HG03521 (cell line): ENCODE data around the gene STIM2.
A peak's percentile ranks its signal among the peaks of the same experiment; 100 is the strongest.

ENCODE experiments used
- ATAC-seq: cut with Tn5 transposase; IDR thresholded peaks from one replicate; pipeline ENCODE4 v1.9.1; 2021; ENCODE audit warnings: mild to moderate bottlenecking, moderate library complexity; ENCODE audit not compliant: unreplicated experiment

STIM2 gene

DNA sequence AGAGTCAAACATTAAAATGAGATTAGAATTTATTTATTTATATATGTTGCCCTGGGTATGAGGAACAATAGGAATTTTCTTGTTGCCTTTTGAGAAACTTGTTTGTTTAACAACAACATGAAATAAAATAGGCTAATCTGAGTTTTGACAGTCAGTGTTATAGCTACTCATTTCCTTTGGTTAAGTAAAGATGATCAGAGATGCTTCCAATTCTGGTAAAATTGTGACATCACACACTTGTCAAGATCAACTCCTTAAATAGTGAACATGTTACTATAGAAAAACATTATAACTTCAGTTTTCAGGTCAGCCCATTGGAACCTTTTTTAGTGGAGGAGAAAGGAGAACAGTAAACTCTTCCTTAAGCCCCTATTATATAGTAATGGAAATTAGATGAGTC, 136.1 kb downstream of the STIM2 start:
- no peak for ATAC-seq

DNA sequence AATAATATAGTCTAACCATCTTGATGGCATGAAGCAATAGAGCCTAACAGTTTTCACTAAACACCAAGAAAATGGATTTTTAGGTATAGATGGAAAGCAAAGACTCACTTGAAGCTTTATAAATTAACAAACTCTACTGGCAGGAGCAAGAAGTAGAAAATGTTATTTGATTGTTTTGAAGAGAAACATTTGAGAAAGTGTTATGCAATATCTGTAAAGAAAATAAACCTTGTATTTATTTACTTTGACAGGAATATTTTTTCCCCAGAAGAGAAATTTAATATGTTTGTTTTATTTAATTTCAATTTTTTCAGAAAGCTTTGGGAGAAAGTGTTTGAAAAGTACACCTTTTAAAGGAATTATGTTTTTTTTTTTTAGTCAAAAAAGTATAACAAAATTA, 139.0 kb downstream of the STIM2 start:
- ATAC-seq, result no peak

DNA sequence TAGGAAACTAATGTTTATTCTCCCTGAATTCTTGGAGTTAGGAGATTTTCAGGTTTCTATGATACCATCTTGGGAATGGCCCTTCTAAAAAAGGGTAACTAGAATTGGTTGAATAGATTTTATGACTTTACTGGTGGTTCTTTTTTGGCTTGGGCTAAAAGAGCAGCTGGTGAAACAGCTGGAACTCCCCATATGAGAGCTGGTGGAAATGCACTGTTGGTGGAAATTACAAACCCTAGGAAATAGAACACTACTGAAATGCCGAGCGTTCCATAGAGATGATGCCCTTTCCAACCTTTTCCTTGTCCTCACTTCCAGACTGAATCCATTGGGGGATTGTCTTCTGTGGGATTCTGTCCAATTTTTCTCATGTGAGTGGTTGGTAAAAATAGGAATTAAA, 139.5 kb downstream of the STIM2 start:
- no peak for ATAC-seq

DNA sequence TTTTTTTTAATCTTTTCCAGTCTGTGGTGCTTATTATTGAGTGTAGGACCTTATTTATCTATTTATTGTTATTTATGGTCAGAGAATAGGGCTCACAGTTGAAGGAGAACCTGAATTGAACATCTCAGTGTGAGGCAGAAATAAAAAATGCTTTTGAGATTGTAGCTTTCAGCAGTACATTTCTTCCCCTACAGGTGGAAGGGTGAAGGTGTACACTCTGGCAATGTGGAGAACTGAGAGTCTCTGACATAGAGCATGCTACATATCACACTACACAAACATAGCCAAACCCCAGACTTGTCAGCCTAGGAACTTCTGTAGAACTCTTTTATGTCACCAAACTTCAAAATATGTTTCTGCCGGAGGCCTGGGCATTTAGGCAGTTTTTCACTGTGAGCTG, 140.2 kb downstream of the STIM2 start:
- ATAC-seq, result peak; percentile 86

DNA sequence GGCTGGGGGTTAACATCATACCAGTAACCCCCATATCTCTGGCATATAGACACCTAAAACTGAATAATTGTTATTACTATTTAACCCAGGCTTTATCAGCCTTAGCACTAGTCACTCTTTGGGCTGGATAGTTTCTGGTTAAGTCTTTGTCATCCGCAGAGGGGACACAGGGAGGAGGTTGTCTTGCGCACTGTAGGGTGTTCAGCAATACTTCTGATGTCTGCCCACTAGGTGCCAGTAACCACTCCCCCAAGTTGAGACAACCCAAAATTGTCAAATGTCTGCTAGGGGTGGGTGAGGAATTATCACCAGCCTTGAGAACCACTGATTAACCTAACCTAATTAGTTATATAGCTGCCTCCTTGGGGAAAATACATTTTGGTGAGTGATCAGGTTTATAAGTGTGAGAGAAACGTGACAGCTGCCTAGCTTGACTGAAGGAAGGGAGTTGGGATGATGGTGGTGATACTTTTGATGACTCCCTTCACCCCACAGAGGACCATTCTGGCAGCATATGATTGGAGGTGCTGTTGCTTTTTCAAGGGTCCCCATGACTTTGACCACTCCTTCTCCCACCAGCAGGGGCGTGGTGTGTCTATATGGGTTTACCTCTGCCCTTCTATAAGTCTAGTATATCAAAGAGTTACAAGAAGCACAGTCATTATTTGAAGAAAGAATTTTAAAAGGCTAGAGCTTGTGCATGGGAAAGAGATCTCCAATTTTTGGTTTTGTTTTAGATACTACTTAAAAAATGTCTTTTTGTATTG, 140.9 kb downstream of the STIM2 start:
- ATAC-seq, result no peak

DNA sequence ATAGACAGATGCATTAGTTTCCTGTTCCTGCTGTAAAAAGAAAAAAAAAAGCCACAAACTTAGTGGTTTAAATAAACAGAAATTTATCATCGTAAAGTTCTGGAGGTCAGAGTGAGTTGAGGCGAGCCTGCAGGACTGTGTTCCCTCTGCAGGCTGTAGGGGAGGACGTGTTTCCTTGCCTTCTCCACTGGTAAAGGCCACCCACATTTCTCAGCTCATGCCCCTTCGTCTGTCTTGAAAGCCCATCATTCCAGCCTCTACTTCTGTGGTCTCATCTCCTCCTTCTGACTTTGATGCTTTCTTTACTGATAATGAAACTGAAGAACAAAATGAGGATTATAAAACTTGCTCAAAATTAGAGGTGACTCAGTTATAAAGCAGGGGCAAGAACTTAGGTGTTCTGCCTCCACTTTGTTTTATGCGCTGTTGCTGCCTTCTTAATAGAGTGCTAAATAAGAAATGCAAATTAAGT, 143.0 kb downstream of the STIM2 start:
- ATAC-seq, result no peak

DNA sequence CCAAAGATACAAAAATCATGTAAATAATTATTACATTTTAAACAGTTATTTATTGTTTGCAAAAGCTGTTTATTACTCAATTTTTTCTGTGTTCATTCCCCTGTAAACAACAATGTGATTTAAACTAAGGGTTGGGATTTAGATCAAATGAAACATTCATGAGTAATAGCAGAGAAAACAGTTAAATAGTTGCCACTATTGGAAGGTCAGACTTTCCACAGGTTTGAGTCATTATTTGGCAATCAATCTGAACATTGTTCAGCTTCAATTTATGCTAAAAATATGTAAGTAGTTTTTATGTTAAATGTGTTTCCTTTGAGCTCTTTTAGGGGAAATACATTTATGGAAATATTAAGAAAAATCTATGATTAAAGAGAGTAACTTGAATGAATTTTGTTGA, 144.9 kb downstream of the STIM2 start:
- no peak for ATAC-seq

DNA sequence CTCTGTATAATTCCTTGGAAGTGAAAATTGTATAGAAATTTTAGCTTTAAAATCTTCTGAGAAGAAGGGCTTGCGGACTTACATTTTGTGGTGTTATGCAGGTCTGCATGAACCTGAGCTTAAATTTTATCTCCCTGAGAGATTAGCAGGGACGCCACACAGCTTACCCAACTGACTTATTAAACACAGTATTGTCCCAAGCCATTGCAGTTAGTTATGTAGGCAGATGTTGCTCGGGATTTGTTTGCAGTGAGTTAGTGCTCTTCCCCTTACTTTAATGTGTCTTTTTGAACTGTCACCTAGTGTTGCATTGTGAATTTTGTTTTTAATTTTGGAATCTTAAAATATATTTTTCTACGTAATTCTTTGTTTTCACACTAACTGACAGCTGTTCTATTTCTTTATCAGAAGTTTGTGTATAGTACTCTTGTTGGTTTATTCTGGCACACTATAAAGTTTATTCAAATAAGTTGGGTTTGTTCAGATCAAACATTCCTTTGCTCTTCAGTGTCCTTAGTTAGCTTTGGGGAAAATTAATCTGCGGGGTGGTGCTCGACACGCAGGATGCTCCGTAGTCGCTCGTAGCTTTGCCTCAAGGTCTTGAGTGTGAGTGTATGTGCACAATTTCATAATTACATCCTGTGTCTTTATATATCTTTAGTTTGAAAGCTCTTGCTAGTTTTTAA, 145.4 kb downstream of the STIM2 start:
- ATAC-seq, result no peak

DNA sequence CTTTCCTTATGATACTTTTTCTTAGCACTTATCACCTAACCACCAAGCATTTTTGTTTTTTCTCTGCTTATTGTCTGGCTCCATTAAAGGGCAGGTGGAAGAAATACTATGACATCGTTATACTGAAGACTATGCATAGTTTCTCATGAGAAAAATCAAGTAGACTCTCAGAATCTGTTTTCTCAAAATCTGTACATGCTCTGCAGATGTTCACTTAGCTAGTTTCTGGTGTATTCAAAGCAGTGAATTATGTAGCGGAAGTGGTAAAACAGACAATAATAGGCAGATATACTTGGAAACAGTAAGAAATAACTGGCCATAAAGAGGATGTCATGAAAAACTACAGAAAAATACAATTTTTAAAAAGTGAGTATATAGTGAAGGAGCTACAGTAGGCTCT, 146.0 kb downstream of the STIM2 start:
- ATAC-seq, result no peak

DNA sequence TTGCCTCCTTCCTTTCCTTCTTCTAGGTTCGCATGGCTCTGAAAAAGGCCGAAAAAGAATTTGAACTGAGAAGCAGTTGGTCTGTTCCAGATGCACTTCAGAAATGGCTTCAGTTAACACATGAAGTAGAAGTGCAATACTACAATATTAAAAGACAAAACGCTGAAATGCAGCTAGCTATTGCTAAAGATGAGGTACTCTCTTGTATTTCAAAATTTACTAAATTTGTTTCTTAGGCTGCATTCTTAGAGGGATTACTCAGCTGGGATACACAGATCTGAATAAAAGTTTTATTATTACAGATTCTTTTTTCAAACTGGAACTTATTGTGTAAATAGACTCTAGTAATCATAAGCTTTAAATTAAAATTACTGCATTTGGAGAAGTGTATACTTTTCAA, 146.9 kb downstream of the STIM2 start:
- ATAC-seq, result no peak

DNA sequence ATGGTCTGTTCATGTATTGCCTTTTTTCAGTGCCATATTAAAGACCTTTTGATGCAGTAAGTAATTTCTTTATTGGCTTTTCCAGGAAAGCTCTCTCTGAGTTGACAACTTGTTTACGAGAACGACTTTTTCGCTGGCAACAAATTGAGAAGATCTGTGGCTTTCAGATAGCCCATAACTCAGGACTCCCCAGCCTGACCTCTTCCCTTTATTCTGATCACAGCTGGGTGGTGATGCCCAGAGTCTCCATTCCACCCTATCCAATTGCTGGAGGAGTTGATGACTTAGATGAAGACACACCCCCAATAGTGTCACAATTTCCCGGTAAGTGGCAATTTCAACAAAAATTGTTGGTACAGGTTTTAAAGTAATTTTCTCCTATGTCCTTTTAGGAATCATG, 148.0 kb downstream of the STIM2 start:
- ATAC-seq, result no peak

DNA sequence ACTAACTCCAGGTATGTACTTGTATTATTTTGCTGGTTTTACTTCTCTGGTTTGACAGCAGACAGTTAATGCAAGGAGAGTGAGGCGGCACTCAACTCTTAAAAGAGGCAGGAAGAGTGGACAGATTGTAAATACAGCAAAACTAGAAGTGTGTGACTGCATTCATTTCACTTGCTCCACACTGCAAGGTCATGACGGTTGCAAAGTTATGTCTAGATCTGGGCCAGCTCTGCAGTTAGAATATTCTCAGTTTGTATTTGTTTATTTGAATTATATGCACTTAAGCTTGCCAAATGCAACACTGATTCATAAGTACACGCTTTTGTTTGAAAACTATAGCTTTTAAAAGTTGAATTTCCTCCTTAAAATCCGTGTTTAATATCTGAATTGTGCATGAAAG, 148.9 kb downstream of the STIM2 start:
- ATAC-seq, result no peak

DNA sequence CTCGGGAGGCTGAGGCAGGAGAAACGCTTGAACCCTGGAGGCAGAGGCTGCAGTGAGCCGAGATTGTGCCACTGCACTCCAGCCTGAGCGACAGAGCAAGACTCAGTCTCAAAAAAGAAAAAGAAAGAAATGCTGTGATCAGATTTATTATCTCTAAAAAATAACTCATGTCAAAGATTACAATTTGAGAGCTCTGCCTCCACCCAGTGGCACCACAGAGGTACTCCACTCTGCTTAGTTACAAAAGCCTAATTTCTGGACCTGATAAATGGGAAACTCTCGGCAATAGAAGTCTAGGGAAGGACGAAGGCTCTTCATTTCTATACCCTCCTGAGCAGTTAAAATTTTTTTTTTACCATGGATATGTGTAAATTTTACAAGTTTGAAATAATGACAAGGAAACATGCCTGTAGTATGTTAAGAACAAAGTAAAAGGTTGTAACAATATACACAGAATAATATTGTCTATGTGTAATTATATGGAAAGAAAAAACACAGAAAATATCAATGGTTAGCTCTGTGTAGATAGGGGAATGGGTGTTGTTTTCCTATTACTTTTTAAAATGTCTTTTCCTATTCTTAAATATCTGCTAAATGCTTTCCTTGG, 149.8 kb downstream of the STIM2 start:
- ATAC-seq, result peak; percentile 61

DNA sequence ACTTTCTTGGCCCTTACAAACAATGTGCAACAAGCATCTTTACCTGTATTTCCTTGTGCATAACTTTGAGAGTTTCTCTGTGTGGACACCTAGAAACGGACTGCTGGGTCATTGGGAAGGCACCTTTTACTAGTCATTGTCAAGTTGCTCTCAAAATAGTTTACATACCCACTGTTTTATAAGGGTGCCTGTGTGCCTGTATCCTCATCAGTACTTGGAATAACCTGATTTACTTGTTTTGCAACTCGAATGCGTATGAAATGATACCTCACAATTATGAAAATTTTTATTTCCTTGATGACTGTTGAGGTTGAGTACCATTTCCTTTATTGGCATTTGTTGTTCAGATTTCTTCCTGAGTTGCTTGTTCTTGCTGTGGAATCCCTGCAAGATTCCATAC, 150.8 kb downstream of the STIM2 start:
- no peak for ATAC-seq

DNA sequence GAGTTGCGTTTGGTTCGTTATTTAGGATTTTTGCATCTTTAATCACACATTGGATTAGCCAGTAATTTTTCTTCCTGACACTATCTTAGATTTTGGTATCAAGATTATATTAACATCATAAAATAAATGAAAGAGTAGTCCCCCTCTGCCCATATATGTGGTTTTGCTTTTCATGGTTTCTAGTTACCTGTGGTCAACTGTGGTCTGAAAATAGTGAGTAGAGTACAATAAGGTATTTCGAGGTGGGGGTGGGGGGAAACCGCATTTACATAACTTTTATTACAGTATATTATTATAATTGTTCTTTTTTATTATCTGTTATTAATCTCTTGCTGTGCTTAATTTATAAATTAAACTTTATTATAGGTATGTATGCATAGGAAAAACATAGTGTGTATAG, 152.4 kb downstream of the STIM2 start:
- ATAC-seq, result no peak

DNA sequence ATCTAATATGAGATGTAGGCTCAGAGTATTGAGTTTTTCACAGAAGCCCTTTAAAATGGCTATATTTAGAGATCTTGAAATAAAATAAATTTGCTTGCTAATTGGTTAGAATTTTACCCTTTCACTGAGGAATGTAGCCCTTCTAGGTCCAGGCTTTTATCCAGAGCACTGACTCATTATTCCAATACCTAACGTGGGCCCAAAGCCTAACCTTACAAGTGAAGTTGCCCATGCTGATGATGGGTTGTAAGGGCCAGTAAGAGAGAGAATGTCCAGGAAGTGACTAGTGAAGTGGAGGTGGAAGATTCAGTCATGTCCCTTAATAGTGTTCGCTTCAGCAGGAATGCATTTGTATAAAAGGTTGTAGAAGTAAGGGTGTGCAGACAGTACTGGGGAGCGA, 155.9 kb downstream of the STIM2 start:
- ATAC-seq, result no peak

DNA sequence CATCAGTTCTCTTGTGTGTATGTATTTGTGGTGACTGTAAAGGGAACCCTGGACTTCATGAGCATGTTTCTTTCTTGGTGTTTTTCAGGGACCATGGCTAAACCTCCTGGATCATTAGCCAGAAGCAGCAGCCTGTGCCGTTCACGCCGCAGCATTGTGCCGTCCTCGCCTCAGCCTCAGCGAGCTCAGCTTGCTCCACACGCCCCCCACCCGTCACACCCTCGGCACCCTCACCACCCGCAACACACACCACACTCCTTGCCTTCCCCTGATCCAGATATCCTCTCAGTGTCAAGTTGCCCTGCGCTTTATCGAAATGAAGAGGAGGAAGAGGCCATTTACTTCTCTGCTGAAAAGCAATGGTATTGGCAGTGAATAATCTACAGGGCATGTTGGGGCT, 157.0 kb downstream of the STIM2 start:
- no peak for ATAC-seq

DNA sequence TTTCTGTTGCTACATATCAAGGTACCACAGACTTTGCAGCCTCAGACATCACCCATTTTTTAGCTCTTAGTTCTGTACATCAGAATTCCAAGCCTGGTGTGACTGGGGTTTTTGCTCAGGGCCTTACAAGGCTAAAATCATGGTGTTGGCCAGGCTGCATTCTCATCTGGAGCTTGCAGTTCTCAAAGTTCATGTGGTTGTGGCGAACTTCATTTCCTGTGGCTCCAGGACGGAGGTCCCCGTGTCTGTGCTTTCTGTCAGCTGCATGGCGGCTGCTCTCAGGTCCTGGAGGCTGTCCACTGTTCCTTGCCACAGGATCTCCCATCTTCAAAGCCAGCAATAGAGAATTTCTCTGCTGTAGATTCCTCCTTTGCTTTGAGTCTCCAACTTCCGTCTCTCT, 157.4 kb downstream of the STIM2 start:
- ATAC-seq, result no peak

DNA sequence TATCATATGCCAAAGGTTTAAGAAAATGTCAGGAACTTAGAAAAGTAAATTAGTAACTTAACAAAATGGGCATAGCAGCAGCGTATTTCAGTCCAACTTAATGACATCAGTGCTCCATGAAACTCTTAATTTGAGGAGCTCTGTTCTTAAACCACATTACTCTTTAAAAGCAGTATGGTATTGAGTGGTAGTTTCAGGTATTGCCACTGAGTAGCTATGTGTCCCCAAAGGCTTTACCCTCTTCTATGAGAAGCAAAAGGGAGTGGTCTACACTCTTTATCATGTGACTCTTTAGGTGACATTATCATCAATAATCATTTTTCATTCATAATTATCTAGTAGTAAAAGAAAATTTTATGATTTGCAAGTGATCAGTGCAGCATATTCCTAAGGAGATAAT, 158.3 kb downstream of the STIM2 start:
- no peak for ATAC-seq

DNA sequence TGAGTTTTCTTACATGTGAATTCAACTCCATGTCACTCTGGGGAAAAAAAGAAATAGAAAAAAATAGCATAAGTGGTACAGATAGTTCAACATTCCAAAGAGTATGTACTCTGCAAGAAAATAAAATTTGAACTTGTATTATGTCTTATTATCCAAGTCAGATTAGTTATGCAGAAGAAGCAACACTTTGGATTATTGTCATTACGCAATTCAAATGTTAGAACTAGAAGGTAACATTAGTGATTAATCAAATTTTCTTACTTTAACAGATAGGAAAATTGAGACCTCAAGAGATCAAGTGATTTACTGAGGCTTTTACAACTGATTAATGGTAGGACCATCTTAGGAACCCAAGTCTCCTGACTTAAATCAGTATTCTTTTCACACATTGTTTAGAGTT, 159.1 kb downstream of the STIM2 start:
- ATAC-seq, result no peak

DNA sequence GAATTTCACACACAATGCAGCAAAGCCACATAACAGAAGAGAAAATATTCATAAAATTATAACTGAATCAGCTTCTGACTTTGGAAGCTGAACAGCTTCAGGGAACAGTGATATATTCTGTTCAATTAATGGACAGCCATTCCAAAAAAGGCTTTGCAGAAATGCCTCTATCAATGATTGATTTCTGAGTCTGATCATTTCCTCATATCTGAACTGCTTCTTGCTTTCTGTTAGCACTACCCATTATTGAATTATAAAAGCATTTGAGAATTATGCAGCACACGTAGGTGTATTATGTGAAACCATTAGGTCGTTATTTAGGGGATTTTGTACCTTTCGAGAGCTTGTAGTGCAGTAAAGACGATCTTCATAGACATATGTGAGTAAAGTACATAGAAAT, 159.6 kb downstream of the STIM2 start:
- ATAC-seq, result no peak

DNA sequence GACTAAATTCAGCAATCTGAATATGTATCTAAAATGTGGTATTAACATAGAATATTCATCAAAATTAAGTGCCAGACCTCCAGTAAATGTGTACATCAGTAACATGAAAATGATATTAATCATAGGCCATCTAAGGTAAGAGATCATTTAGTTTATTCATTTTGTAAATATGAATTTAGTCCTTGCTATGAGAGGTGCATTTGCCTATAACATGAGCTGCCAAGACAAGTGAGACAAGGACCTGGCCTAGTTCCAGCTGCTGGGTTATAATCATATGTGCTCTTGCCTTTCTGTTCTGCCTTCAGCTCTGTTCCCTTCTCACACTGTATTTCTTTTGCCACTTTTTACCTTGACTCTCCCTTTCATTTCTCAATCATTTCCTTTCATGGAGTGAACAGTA, 160.0 kb downstream of the STIM2 start:
- ATAC-seq, result no peak
